ENCODE data around the gene NR4A3. TPM values are rescaled to one million over a fixed set of nuclear protein-coding genes. Genes with fewer than 3 reads are reported as not detected.
A peak's percentile ranks its signal among the peaks of the same experiment; 100 is the strongest.

NR4A3 gene
- total RNA-seq, 2 donors from 2014 or later = 53.0 to 53.1 TPM

DNA sequence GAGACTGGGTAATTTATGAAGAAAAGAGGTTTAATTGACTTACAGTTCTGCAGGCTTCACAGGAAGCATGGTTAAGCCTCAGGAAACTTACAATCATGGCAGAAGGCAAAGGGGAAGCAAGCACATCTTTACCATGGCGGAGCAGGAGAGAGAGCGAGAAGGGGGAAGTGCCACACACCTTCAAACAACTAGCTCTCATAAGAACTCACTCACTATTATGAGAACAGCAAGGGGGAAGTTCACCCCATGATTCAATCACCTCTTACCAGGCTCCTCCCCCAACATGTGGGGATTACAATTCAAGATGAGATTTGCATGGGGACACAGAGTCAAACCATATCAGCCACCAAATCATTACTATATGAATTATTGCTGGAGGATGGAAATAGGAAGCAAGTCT lies 54.5 kb downstream of the NR4A3 start:
- Mint-ChIP-seq H3K4me3 (no peak overlapping the region), H3K4me1 (ENCODE audit: low read depth) (peaks cover 23% of the 10 kb centered on the region), H3K27ac (no peak overlapping the region), H3K36me3 (ENCODE audit: insufficient read depth in 2 of 2) (no peaks in the 10 kb centered on the region), H3K27me3 (ENCODE audit: low read depth) (peaks cover 21% of the 10 kb centered on the region), H3K9me3 (peaks cover 0 to 2% of the 10 kb centered on the region in 2 donors)
- no peak for ATAC-seq (replicated peaks in 1 of 2)
- DNase-seq = no peak

DNA sequence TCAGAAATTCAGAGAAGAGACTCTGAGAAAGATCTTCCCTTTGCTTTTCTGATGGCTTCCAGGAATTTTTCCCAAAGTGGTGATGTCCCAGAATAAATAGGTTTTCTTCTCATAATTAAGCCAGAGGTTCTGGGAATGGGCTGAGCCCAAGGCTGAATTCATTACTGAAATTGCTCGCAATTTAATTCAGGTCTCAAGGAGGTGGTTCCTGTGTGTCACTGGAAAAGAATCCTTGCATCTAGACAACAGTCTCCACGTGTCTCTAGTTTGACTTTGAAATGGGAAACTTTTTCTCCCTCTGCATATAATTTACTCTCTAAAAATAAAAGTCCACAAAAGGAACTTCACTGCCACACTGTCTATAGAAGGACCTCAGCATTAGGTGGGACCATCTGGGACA lies 57.0 kb downstream of the NR4A3 start:
- no peak overlapping the region for H3K27ac Mint-ChIP-seq
- H3K9me3 Mint-ChIP-seq = peaks cover 0 to 2% of the 10 kb centered on the region in 2 donors
- peaks cover 21% of the 10 kb centered on the region for H3K27me3 Mint-ChIP-seq (ENCODE audit: low read depth)

DNA sequence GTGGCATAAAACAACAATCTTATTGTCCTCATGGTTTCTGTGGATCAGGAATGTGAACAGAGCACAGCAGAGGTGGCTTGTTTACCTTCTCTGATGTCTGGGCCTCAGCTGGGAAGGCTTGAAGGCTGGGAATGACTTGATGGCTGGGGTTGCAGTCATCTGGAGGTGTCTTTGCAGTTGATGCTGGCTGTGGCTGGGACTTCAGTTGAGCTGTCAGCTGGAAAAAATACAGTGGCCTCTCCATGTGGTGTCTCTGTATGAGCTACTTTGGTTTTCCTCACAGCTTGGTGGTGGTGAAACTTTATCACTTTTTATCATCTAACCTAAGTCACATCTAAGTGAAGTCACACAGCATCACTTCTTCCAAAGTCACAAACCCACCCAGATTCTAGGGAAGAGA lies 60.1 kb downstream of the NR4A3 start:
- Mint-ChIP-seq H3K27me3 (ENCODE audit: low read depth) (peaks cover 8% of the 10 kb centered on the region), H3K36me3 (ENCODE audit: insufficient read depth in 2 of 2) (no peaks in the 10 kb centered on the region), H3K4me1 (ENCODE audit: low read depth) (peaks cover 21% of the 10 kb centered on the region), H3K9me3 (no peaks in the 10 kb centered on the region), H3K4me3 (no peak overlapping the region), H3K27ac (no peak overlapping the region)
- DNase-seq (peak; percentile 25 to 26), ATAC-seq (replicated peaks in 1 of 2) (peak; percentile 83 to 95)

More for the DNA sequence above, 57.0 kb downstream of the NR4A3 start:
- DNase-seq (no peak), ATAC-seq (replicated peaks in 1 of 2) (no peak)
- Mint-ChIP-seq H3K4me1 (ENCODE audit: low read depth) (peaks cover 28% of the 10 kb centered on the region), H3K4me3 (no peak overlapping the region), H3K36me3 (ENCODE audit: insufficient read depth in 2 of 2) (no peaks in the 10 kb centered on the region)

DNA sequence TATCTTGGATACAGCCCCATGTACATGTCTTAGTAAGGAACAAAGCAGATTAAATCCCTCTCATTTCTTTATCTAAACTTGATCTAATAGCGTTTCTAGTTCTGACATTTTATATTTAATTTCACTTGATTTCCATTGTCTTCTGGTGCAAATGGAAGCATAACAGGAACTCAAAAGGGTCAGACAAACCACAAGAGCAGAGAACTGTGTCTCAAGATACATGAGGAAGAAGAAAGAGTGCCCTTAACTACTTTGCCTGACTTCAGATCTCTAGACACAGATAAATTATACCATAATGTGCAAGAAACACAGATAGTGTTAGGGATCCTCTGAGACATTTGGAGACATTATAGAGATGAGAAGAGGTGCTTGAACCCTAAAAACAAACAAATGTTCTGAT lies 64.1 kb downstream of the NR4A3 start:
- ATAC-seq (replicated peaks in 1 of 2) (no peak), DNase-seq (no peak)
- no peak overlapping the region for H3K27ac Mint-ChIP-seq
- H3K4me3 Mint-ChIP-seq = no peak overlapping the region
- H3K9me3 Mint-ChIP-seq = no peaks in the 10 kb centered on the region
- no peaks in the 10 kb centered on the region for H3K36me3 Mint-ChIP-seq (ENCODE audit: insufficient read depth in 2 of 2)
- peaks cover 21% of the 10 kb centered on the region for H3K4me1 Mint-ChIP-seq (ENCODE audit: low read depth)
- H3K27me3 Mint-ChIP-seq (ENCODE audit: low read depth) = no peaks in the 10 kb centered on the region

DNA sequence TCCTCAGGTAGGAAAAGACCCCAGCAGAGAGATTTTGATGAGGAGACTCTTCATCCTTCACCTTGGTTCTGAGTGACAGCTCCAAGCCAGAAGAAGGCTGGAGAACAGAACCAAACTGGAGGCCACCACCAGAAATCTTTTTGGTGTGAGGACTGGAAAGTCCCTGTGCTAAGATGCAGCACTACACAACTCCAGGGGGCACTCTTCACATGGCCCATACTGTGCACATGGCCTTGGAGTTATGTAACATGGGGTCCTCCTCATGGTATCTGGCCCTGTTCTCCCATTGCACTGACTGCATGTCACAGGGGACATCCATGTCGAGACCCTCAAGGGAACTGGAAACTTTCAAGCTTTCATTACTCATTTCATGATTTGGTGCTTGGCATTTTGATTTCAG lies 67.4 kb downstream of the NR4A3 start:
- H3K27ac Mint-ChIP-seq = no peak overlapping the region
- DNase-seq (no peak), ATAC-seq (replicated peaks in 1 of 2) (no peak)
- no peak overlapping the region for H3K4me3 Mint-ChIP-seq
- no peaks in the 10 kb centered on the region for H3K36me3 Mint-ChIP-seq (ENCODE audit: insufficient read depth in 2 of 2)
- peaks cover 19% of the 10 kb centered on the region for H3K27me3 Mint-ChIP-seq (ENCODE audit: low read depth)
- no peaks in the 10 kb centered on the region for H3K4me1 Mint-ChIP-seq (ENCODE audit: low read depth)
- H3K9me3 Mint-ChIP-seq = no peaks in the 10 kb centered on the region

DNA sequence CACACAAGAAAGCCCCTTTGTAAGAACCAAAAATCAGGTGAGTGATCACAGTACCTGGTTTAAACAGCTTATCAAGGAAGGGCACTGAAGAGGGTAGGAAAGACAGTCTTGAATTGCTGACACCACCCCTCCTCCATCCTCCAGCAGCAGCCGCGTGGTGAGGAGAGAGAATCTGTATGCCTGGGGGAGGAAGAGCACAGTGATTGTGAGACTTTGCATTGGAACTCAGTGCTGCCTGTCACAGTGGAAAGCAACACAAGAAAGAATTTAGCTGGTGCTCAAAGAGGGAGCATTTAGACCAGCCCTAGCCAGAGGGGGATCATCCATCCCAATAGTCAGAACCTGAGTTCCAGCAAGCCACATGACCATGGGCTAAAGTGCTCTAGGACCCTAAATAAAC lies 73.1 kb downstream of the NR4A3 start:
- H3K4me3 Mint-ChIP-seq = no peak overlapping the region
- no peaks in the 10 kb centered on the region for H3K9me3 Mint-ChIP-seq
- H3K27ac Mint-ChIP-seq = no peak overlapping the region
- DNase-seq = no peak
- H3K27me3 Mint-ChIP-seq (ENCODE audit: low read depth) = peaks cover 44% of the 10 kb centered on the region
- no peaks in the 10 kb centered on the region for H3K4me1 Mint-ChIP-seq (ENCODE audit: low read depth)
- H3K36me3 Mint-ChIP-seq (ENCODE audit: insufficient read depth in 2 of 2) = no peaks in the 10 kb centered on the region
- ATAC-seq (replicated peaks in 1 of 2) = no peak

DNA sequence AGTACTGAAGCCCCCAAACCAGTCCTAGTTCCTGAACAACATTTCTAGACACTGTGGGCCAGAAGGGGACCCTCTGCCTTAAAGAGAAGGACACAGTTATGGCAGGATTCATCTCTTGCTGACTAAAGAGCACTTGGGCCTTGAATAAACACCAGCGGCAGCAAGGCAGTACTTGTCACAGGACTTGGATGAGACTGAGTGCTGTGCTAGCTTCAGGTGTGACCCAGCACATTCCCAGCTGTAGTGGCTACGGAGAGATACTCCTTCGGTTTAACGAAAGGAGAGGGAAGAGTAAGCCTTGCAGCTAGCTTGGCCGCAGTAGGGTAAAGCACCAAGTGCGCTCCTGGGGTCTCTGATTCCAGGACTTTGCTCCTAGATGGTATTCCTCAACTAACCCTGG lies 73.8 kb downstream of the NR4A3 start:
- no peaks in the 10 kb centered on the region for H3K9me3 Mint-ChIP-seq
- H3K4me1 Mint-ChIP-seq (ENCODE audit: low read depth) = no peaks in the 10 kb centered on the region
- no peak overlapping the region for H3K27ac Mint-ChIP-seq
- DNase-seq (no peak), ATAC-seq (replicated peaks in 1 of 2) (no peak)
- H3K36me3 Mint-ChIP-seq (ENCODE audit: insufficient read depth in 2 of 2) = no peaks in the 10 kb centered on the region
- H3K27me3 Mint-ChIP-seq (ENCODE audit: low read depth) = peaks cover 44% of the 10 kb centered on the region
- H3K4me3 Mint-ChIP-seq = no peak overlapping the region

DNA sequence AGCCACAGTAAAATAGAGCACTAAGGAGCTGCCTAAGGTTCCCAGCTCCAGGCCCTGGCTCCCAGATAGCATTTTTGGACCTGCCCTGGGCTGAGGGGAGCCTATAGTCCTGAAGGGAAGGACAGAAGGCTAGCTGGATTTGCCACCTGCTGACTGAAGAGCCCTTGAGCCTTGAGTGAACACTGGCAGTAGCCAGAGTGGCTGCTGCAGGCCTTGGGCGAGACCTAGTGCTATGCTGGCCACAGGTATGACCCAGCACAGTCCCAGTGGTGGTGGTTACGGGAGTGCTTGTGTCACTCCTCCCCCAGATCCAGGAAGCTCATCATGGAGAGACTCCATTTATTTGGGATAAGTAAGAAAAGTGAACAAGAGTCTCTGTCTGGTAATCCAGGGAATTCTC lies 74.4 kb downstream of the NR4A3 start:
- H3K36me3 Mint-ChIP-seq (ENCODE audit: insufficient read depth in 2 of 2) = no peaks in the 10 kb centered on the region
- H3K9me3 Mint-ChIP-seq = no peaks in the 10 kb centered on the region
- H3K4me3 Mint-ChIP-seq = no peak overlapping the region
- DNase-seq (no peak), ATAC-seq (replicated peaks in 1 of 2) (no peak)
- no peak overlapping the region for H3K27ac Mint-ChIP-seq
- H3K4me1 Mint-ChIP-seq (ENCODE audit: low read depth) = no peaks in the 10 kb centered on the region
- H3K27me3 Mint-ChIP-seq (ENCODE audit: low read depth) = peaks cover 44% of the 10 kb centered on the region

DNA sequence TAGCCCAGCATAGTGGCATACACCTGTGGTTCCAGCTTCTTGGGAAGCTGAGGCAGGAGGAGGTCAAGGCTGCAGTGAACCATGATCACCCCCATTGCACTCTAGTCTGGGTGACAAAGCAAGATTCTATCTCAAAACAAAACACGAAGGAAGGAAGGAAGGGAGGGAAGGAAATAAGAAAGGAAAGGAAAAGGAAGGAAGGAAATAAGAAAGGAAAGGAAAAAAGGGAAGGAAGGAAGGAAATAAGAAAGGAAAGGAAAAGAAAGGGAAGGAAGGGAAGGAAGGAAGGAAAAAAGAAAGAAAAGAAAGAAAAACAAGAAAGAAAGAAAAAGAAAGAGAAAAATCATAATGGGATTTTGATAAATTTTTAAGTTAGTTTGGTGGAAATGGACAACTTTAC lies 81.7 kb downstream of the NR4A3 start:
- H3K4me3 Mint-ChIP-seq = no peak overlapping the region
- H3K4me1 Mint-ChIP-seq (ENCODE audit: low read depth) = peaks cover 16% of the 10 kb centered on the region
- H3K9me3 Mint-ChIP-seq = no peaks in the 10 kb centered on the region
- no peak overlapping the region for H3K27ac Mint-ChIP-seq
- H3K36me3 Mint-ChIP-seq (ENCODE audit: insufficient read depth in 2 of 2) = no peaks in the 10 kb centered on the region
- peaks cover 4% of the 10 kb centered on the region for H3K27me3 Mint-ChIP-seq (ENCODE audit: low read depth)
- ATAC-seq (replicated peaks in 1 of 2) (no peak), DNase-seq (no peak)

DNA sequence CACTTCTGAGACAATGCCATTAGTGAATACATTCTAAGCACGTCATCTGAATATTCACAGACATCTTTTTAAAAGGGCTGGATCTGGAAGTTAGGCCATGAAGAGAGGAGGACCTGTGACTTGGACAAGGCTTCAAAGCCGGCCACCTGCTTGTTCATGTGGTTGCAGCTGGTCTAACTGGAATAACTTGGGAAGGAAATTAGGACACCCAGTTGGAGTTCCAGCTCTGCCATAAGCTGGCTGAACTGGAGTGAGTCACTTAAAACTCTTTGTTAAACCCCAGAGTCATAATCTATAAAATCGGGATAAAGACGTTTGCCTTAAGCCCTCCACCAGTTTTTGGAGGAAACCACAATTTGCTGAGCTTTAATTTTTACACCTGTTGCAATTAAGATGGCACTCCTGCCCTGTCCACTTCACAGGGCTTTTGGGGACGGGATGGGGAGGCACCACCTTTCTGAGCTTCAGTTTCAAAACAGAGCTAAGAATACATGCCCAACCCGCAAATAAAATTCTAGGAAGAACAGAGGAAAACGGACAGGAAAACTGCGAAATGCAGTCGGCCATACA lies 84.2 kb downstream of the NR4A3 start:
- ATAC-seq (replicated peaks in 1 of 2) (no peak), DNase-seq (no peak)
- Mint-ChIP-seq H3K4me3 (peak overlapping the region; percentile 88 to 94), H3K27ac (peak overlapping the region; percentile 90), H3K36me3 (ENCODE audit: insufficient read depth in 2 of 2) (no peaks in the 10 kb centered on the region), H3K4me1 (ENCODE audit: low read depth) (peaks cover 27% of the 10 kb centered on the region), H3K27me3 (ENCODE audit: low read depth) (no peaks in the 10 kb centered on the region), H3K9me3 (no peaks in the 10 kb centered on the region)

DNA sequence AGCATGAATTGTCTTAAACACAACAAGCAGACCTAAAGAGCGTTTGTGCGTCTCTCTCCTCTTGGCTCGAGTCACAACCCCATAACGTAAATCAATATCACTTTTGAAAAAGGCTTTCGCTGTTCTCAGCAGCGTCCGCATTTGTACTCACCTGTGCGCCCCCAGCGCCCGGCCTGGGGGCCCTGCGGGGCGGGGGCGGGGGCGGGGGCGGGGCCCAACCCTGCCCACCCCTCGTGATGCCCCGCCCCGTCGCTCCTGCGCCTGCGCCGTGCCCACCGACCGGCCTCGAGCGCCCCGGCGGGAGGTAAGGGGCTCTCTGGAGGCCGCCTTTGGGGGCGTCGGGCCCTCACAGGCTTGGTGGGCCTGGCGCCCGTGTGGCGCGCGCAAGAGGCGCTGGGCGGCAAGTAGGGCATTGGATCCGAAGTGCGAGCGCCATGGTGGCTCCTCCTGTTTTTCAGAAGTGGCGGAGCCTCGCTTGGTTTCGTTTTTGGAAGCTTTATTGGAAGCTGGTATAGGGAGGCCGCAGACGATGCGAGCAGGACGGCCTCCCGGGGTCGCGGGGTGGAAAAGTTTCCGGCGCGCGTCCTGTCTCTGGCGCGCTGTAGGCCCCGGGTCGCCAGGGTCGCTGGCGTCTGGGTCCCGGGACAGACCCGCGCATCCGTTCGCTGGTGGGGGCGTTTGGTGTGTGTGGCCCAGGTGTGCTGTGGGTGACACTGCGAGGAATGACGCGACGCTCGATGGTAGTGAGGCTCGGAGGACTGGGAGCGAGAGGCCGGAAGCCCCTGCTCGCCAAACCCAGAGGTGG lies 84.9 kb downstream of the NR4A3 start, which contains the start of gene STX17:
Gene STX17 (plus strand): TSS at position 252 of the 805 bp plus-strand sequence. CDS start 8,586 bp downstream, outside the sequence.
- no peaks in the 10 kb centered on the region for H3K9me3 Mint-ChIP-seq
- peaks cover 27% of the 10 kb centered on the region for H3K4me1 Mint-ChIP-seq (ENCODE audit: low read depth)
- no peaks in the 10 kb centered on the region for H3K27me3 Mint-ChIP-seq (ENCODE audit: low read depth)
- H3K4me3 Mint-ChIP-seq = peak within 1 kb of the TSS; percentile 88 to 94
- peak within 1 kb of the TSS; percentile 90 for H3K27ac Mint-ChIP-seq
- H3K36me3 Mint-ChIP-seq (ENCODE audit: insufficient read depth in 2 of 2) = no peaks in the 10 kb centered on the region
- ATAC-seq (replicated peaks in 1 of 2) (peak; percentile 90 to 94), DNase-seq (peak; percentile 83 to 87)

DNA sequence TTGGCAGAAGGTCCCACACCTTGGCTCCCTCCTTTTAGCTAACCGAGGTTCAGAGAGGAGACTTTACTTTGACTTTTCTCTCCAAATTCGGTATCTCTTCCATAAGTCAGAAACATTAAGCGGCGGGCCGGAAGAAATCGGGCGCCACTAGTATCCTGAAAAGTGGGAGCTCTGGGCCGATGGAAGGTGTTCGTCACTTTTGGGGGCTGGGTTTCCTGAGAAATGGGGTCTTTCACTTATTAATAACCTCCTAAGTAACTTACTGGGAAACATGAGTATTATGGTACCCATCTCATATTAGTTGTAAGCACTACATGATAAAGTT lies 85.5 kb downstream of the NR4A3 start:
- no peaks in the 10 kb centered on the region for H3K27me3 Mint-ChIP-seq (ENCODE audit: low read depth)
- DNase-seq = no peak
- peaks cover 27% of the 10 kb centered on the region for H3K4me1 Mint-ChIP-seq (ENCODE audit: low read depth)
- H3K36me3 Mint-ChIP-seq (ENCODE audit: insufficient read depth in 2 of 2) = no peaks in the 10 kb centered on the region
- no peak for ATAC-seq (replicated peaks in 1 of 2)
- H3K9me3 Mint-ChIP-seq = no peaks in the 10 kb centered on the region
- peak overlapping the region; percentile 88 to 94 for H3K4me3 Mint-ChIP-seq
- H3K27ac Mint-ChIP-seq = peak overlapping the region; percentile 84

DNA sequence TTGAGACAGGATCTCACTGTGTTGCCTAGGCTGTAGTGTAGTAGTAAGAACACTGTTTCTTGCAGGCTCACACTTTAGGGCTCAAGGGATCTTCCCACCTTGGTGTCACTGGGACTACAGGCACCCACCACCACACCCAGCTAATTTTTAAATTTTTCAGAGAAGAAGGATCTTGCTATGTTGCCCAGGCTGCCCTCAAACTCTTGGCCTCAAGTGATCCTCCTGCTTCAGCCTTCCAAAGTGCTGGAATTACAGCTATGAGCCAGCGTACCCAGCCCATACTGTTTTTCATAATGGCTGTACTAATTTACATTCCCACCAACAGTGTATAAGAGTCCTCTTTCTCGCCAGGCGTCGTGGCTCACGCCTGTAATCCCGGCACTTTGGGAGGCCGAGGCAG lies 89.9 kb downstream of the NR4A3 start:
- peaks cover 0 to 3% of the 10 kb centered on the region in 2 donors for H3K36me3 Mint-ChIP-seq (ENCODE audit: insufficient read depth in 2 of 2)
- no peak for DNase-seq
- no peaks in the 10 kb centered on the region for H3K9me3 Mint-ChIP-seq
- H3K27me3 Mint-ChIP-seq (ENCODE audit: low read depth) = no peaks in the 10 kb centered on the region
- H3K4me1 Mint-ChIP-seq (ENCODE audit: low read depth) = peaks cover 27% of the 10 kb centered on the region
- H3K4me3 Mint-ChIP-seq = no peak overlapping the region
- ATAC-seq (replicated peaks in 1 of 2) = no peak
- H3K27ac Mint-ChIP-seq = no peak overlapping the region

All from activated T-cell treated with anti-CD3 and anti-CD28 coated beads, Interleukin-2, amount 50 U/mL, for 72 hours (primary cell).